ENCODE results near the gene TRIM64C. TPM values are rescaled to one million over a fixed set of nuclear protein-coding genes. Genes with fewer than 3 reads are reported as not detected.
"Not testable (repeated sequence)": the region's sequence is repeated elsewhere in the genome, so short reads cannot be mapped to it uniquely, and the experiment has no call there.

Gene TRIM64C
- not detected for polyA plus RNA-seq (ENCODE audit: insufficient read length in 4 of 4)

- not testable (repeated sequence) for DNase-seq (ENCODE audit: low read depth in 4 of 4, low spot score in 3 of 4)
Measured at GRCh38 chr11:49059012-49059411, at the start of gene TRIM64C. Gene TRIM64C (minus strand): TSS chr11:49059112. CDS start chr11:49059112, 0 bp downstream.

- not testable (repeated sequence) for DNase-seq (ENCODE audit: low read depth in 4 of 4, low spot score in 3 of 4)
Measured at GRCh38 chr11:49102356-49102755, 43.4 kb upstream of the TRIM64C start.

- DNase-seq (ENCODE audit: low read depth in 4 of 4, low spot score in 3 of 4), result not testable (repeated sequence)
Measured at GRCh38 chr11:49069897-49070296, 11.0 kb upstream of the TRIM64C start.

GRCh38 chr11:49049821-49050220, 9.1 kb downstream of the TRIM64C start:
- not testable (repeated sequence) for DNase-seq (ENCODE audit: low read depth in 4 of 4, low spot score in 3 of 4)

GRCh38 chr11:49048229-49048628, 10.7 kb downstream of the TRIM64C start:
- DNase-seq (ENCODE audit: low read depth in 4 of 4, low spot score in 3 of 4), result not testable (repeated sequence)

GRCh38 chr11:49028523-49028922, 30.4 kb downstream of the TRIM64C start, which contains the start of gene TRIM49B:
Gene TRIM49B (plus strand): TSS chr11:49028823. CDS start chr11:49031600, 2,777 bp downstream.
- DNase-seq (ENCODE audit: low read depth in 4 of 4, low spot score in 3 of 4), result not testable (repeated sequence)

Other genes with a start within 250 kb of the TRIM64C start
- not detected for gene TRIM51G, start 75.2 kb downstream of the TRIM64C start, polyA plus RNA-seq (ENCODE audit: insufficient read length in 4 of 4)
- gene TRIM49B, start 30.3 kb downstream of the TRIM64C start, polyA plus RNA-seq (ENCODE audit: insufficient read length in 4 of 4), result not detected
- gene FOLH1, start 149.5 kb upstream of the TRIM64C start, polyA plus RNA-seq (ENCODE audit: insufficient read length in 4 of 4), result 10 to 100 TPM; 15.7 to 27.1 (median 19.8) TPM